CD4-positive, alpha-beta T cell (primary cell): ENCODE data around the gene TES. TPM values are rescaled to one million over a fixed set of nuclear protein-coding genes. Genes with fewer than 3 reads are reported as not detected.

ENCODE experiments used
- ATAC-seq: fragments of 200-7000 bp; cut with Tn5 transposase; one replicate; pipeline ENCODE4 v1.10.0; 2022; ENCODE audit warnings: mild to moderate bottlenecking; ENCODE audit not compliant: poor library complexity
- CTCF ChIA-PET: fragments of 350-600 bp; sonication (Branson Sonifier 250); formaldehyde crosslinking; loops from one replicate; lab custom pipeline; 2021; ENCODE audit warnings: antibody characterized with exemption, inconsistent platforms; lab: Charles Lee
- POLR2A ChIA-PET: fragments of 350-600 bp; sonication (Branson Sonifier 250); formaldehyde crosslinking; loops from one replicate; lab custom pipeline; 2021; ENCODE audit warnings: antibody characterized with exemption, inconsistent platforms; lab: Charles Lee
- DNase-seq, 14 experiments: peaks; one replicate each; pipeline ENCODE4 v3.0.0-alpha.2; 2013 to 2020; ENCODE audit warnings: mixed read lengths in 2 of 14
- H3K27ac ChIP-seq, 2 donors: one replicate each; pipeline versions ENCODE4 v1.5.1 to v1.7.0; 2013; ENCODE audit warnings: low read length in 2 of 2, low read depth in 1 of 2, mild to moderate bottlenecking in 1 of 2
- H3K27me3 ChIP-seq, 2 experiments: 1 replicate in 1 of 2; 2 replicates in 1 of 2; pipeline versions ENCODE4 v1.6.1 to v1.7.0; 2013; ENCODE audit warnings: low read length in 2 of 2, control low read depth in 1 of 2, mild to moderate bottlenecking in 1 of 2, moderate library complexity in 1 of 2; ENCODE audit not compliant: insufficient read depth in 2 of 2, control insufficient read depth in 1 of 2
- H3K36me3 ChIP-seq: one replicate; pipeline ENCODE4 v1.6.1; 2013; ENCODE audit warnings: low read length, control low read depth; ENCODE audit not compliant: insufficient read depth
- H3K4me1 ChIP-seq: one replicate; pipeline ENCODE4 v1.6.1; 2013; ENCODE audit warnings: low read length, control low read depth; ENCODE audit not compliant: insufficient read depth
- H3K4me3 ChIP-seq: one replicate; pipeline ENCODE4 v1.5.1; 2013; ENCODE audit warnings: mild to moderate bottlenecking, low read length, moderate library complexity
- H3K9me3 ChIP-seq, 2 experiments: 1 replicate in 1 of 2; 2 replicates in 1 of 2; pipeline versions ENCODE4 v1.6.1 to v1.7.0; 2013; ENCODE audit warnings: low read length in 2 of 2, mild to moderate bottlenecking in 2 of 2, control low read depth in 1 of 2, moderate library complexity in 1 of 2; ENCODE audit not compliant: control insufficient read depth in 1 of 2, insufficient read depth in 1 of 2
- H3K27ac Mint-ChIP-seq: one replicate; pipeline ENCODE4 v1.8.0; 2020; ENCODE audit warnings: mixed read lengths
- H3K27me3 Mint-ChIP-seq: one replicate; pipeline ENCODE4 v1.8.0; 2021; ENCODE audit warnings: mixed read lengths
- H3K36me3 Mint-ChIP-seq: one replicate; pipeline ENCODE4 v1.8.0; 2021; ENCODE audit warnings: low read depth, mixed read lengths
- H3K4me1 Mint-ChIP-seq: one replicate; pipeline ENCODE4 v1.8.0; 2021; ENCODE audit warnings: low read depth, mixed read lengths
- H3K4me3 Mint-ChIP-seq: one replicate; pipeline ENCODE4 v1.8.0; 2020; ENCODE audit warnings: mild to moderate bottlenecking, mixed read lengths
- H3K9me3 Mint-ChIP-seq: one replicate; pipeline ENCODE4 v1.8.0; 2020; ENCODE audit warnings: mixed read lengths
- CTCF ChIP-seq: fragments of 200-600 bp; IDR thresholded peaks from one replicate; pipeline ENCODE4 v1.8.0; 2022; ENCODE audit warnings: antibody characterized with exemption, mild to moderate bottlenecking
- intact Hi-C, 2 experiments: fragments of 100-400 bp; cut with DNase I in 1 of 2; cut with micrococcal nuclease in 1 of 2; formaldehyde crosslinking; loops; one replicate each; pipeline versions ENCODE4 v1.15.1 to v1.9.0; 2023 to 2025; cut with DNase I, micrococcal nuclease
- total RNA-seq, 174 experiments: library from RNA in 2 of 174; stranded (reverse) in 2 of 174; gene quantifications; one replicate each; pipeline ENCODE4 v1.2.3 and lab custom pipeline; 2021 to 2026

Gene TES
- total RNA-seq, 2 experiments from 2014 or later, result 114 to 120 TPM

GRCh38 chr7:116257156-116257555 is 46.8 kb downstream of the TES start:
- Mint-ChIP-seq H3K36me3 (peaks cover 65% of the 10 kb centered on the region), H3K27me3 (no peaks in the 10 kb centered on the region), H3K27ac (peak overlapping the region; percentile 8), H3K4me1 (peaks cover 32% of the 10 kb centered on the region), H3K9me3 (no peaks in the 10 kb centered on the region), H3K4me3 (no peak overlapping the region)
- Histone ChIP-seq H3K4me3 (no peak overlapping the region), H3K4me1 (no peaks in the 10 kb centered on the region), H3K27ac (no peak overlapping the region), H3K36me3 (peaks cover 44% of the 10 kb centered on the region), H3K27me3 (no peaks in the 10 kb centered on the region), H3K9me3 (no peaks in the 10 kb centered on the region)
- DNase-seq, result no peak
- no peak for TF ChIP-seq CTCF
- intact Hi-C loops, result no loop called here
- ATAC-seq, result no peak
- POLR2A ChIA-PET, result interaction anchor here (1.2 kb wide), 1 partner anchor 77 kb away, joined by 3 read pairs; no protein-coding TSS in a partner anchor
- CTCF ChIA-PET, result interaction anchor here (1.0 kb wide), 1 partner anchor 9 kb away, joined by 3 read pairs; no protein-coding TSS in a partner anchor

GRCh38 chr7:116258734-116259133 is 48.4 kb downstream of the TES start:
- Histone ChIP-seq H3K27me3 (no peaks in the 10 kb centered on the region), H3K4me3 (no peak overlapping the region), H3K4me1 (no peaks in the 10 kb centered on the region), H3K9me3 (no peaks in the 10 kb centered on the region), H3K36me3 (peaks cover 29% of the 10 kb centered on the region), H3K27ac (no peak overlapping the region)
- Mint-ChIP-seq H3K9me3 (no peaks in the 10 kb centered on the region), H3K27me3 (no peaks in the 10 kb centered on the region), H3K27ac (peak overlapping the region; percentile 61), H3K4me3 (no peak overlapping the region), H3K36me3 (peaks cover 49% of the 10 kb centered on the region), H3K4me1 (peaks cover 20% of the 10 kb centered on the region)
- intact Hi-C loops, result loop anchor here (1.0 to 2.0 kb wide), 4 partner anchors 268 to 551 kb away; no protein-coding TSS in a partner anchor
- peak in 5 of 14 experiments; percentile 16 to 71 (median 56) for DNase-seq
- ATAC-seq, result peak; percentile 76
- ChIA-PET CTCF (interaction anchor here (1.0 to 2.7 kb wide), 9 partner anchors 9 to 330 kb away, joined by 3 to 12 read pairs (median 5); partner anchors contain the start of gene TES), POLR2A (interaction anchor here (0.6 kb wide), 1 partner anchor 142 kb away, joined by 3 read pairs; no protein-coding TSS in a partner anchor)
- peak; percentile 77 for TF ChIP-seq CTCF

- Mint-ChIP-seq H3K27me3 (no peaks in the 10 kb centered on the region), H3K27ac (peak overlapping the region; percentile 61), H3K36me3 (peaks cover 45% of the 10 kb centered on the region), H3K9me3 (no peaks in the 10 kb centered on the region), H3K4me1 (peaks cover 18% of the 10 kb centered on the region), H3K4me3 (no peak overlapping the region)
- Histone ChIP-seq H3K36me3 (peaks cover 25% of the 10 kb centered on the region), H3K4me1 (no peaks in the 10 kb centered on the region), H3K4me3 (no peak overlapping the region), H3K27me3 (no peaks in the 10 kb centered on the region), H3K27ac (no peak overlapping the region), H3K9me3 (no peaks in the 10 kb centered on the region)
- ATAC-seq (no peak), DNase-seq (no peak)
- TF ChIP-seq CTCF, result no peak
- POLR2A ChIA-PET, result interaction anchor here (0.6 to 1.2 kb wide), 2 partner anchors 22 to 143 kb away, joined by 3 read pairs; no protein-coding TSS in a partner anchor
- CTCF ChIA-PET, result interaction anchor here (1.0 to 2.7 kb wide), 9 partner anchors 8 to 330 kb away, joined by 3 to 12 read pairs (median 5); partner anchors contain the start of gene TES
- intact Hi-C loops, result loop anchor here (2.0 kb wide), 2 partner anchors 267 to 331 kb away; no protein-coding TSS in a partner anchor
Observed at GRCh38 chr7:116259156-116259870, 49.0 kb downstream of the TES start.
